Fibroblast of lung (primary cell): ENCODE results near the gene UGT2B17.
"Not testable (repeated sequence)": the region's sequence is repeated elsewhere in the genome, so short reads cannot be mapped to it uniquely, and the experiment has no call there.

ENCODE experiments used
- CTCF ChIP-seq, 2 donors: IDR thresholded peaks in 1 of 2; conservative IDR thresholded peaks in 1 of 2; 1 replicate in 1 of 2; 2 replicates in 1 of 2; pipeline ENCODE4 v1.5.1; 2011 to 2012; ENCODE audit warnings: low read length in 2 of 2, control low read depth in 1 of 2, inconsistent platforms in 1 of 2, low read depth in 1 of 2, mild to moderate bottlenecking in 1 of 2
- EZH2 ChIP-seq: IDR thresholded peaks from 2 replicates; pipeline ENCODE4 v1.5.1; 2012; ENCODE audit warnings: low read length, control low read depth, mild to moderate bottlenecking; ENCODE audit errors: missing control alignments

GRCh38 chr4:68575636-68576035 is 486 bp downstream of the UGT2B17 start:
- not testable (repeated sequence) for TF ChIP-seq EZH2; CTCF (conservative IDR thresholded peaks at IDR 0.05 in 1 of 2, IDR thresholded peaks at IDR 0.05 in 1 of 2; ENCODE audit: low read depth in 1 of 2, low read length in 2 of 2)
